ENCODE measurements around the gene PLBD2. TPM values are rescaled to one million over a fixed set of nuclear protein-coding genes. Genes with fewer than 3 reads are reported as not detected.

PLBD2 gene
- total RNA-seq = 13.2 and 20.0 TPM in 2 replicates

DNA sequence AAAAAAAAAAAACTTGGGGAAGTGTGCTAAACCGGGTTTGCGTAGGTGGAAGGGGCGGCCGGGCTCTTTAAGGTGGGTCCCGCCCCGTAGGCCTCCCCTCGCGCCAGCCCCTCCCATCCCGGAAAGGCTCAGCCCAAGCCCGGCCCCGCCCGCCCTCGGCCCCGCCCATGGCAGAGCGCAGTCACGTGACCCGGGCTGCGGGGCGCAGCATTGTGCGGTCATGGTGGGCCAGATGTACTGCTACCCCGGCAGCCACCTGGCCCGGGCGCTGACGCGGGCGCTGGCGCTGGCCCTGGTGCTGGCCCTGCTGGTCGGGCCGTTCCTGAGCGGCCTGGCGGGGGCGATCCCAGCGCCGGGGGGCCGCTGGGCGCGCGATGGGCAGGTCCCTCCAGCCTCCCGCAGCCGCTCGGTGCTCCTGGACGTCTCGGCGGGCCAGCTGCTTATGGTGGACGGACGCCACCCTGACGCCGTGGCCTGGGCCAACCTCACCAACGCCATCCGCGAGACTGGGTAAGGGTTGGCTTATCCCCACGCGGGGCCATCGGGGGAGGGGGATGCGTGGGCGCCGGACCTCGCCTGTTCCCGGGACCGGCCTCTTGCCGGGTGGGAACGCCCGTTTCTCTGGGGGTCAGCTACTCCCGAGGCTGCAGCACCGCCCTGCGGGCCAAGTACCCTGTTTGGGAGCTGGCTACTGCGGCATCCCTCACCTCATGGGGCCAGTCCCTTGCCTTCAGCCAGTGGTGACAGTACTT lies at the start of gene PLBD2:
Gene PLBD2, plus strand, starts transcription at position 207 of the 752 bp plus-strand sequence. Its CDS starts 14 bp downstream, at position 221.

GRCh38 chr12:113334786-113335539 lies 23.4 kb upstream of the PLBD2 start, which contains the start of gene SLC8B1:
Gene SLC8B1, minus strand, starts transcription at chr12:113335109. Its CDS starts 2,231 bp downstream, at chr12:113332878.

DNA sequence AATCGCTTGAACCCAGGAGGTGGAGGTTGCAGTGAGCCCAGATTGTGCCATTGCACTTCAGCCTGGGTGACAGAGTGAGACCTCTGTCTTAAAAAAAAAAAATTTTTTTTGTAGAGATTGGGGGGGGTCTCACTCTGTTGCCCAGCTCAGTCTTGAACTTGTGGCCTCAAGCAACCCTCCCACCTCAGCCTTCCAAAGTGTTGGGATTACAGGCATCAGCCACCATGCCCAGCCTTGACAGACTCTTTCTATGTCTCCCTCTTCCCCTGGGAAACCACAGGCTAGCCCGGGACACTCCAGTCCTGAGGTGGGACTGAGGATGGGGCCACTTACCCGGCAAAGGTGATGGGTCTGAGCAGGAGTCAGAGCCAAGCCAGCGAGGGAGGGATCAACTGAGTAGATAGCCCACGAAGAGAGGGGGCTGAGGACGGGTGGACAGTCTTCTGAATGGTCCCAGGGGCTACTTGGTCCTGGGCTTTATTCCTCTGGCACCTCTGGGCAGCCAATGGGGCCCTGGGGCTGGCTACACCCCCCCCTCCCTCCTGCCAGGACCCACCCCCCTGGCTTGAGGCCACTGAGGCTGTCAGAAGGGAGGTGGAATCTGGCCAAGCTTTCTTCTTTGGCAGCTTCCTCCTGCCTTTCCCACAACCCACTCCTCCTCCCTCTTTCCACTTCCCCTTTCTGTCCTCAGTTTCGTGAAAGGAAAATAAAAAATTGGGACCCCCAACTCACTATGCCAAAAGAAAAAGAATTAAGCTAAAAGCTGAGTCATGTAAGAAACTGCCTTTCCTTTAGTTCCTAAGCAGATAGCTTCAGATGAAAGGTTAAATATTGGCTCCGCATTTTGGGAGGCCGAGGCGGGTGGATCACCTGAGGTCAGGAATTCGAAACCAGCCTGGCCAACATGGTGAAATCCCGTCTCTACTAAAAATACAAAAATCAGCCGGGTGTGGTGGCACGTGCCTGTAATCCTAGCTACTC lies 45.3 kb downstream of the PLBD2 start, which contains the start of gene SDS:
Gene SDS, minus strand, starts transcription at position 453 of the 981 bp plus-strand sequence. CDS start 4,179 bp downstream, outside the sequence.

DNA sequence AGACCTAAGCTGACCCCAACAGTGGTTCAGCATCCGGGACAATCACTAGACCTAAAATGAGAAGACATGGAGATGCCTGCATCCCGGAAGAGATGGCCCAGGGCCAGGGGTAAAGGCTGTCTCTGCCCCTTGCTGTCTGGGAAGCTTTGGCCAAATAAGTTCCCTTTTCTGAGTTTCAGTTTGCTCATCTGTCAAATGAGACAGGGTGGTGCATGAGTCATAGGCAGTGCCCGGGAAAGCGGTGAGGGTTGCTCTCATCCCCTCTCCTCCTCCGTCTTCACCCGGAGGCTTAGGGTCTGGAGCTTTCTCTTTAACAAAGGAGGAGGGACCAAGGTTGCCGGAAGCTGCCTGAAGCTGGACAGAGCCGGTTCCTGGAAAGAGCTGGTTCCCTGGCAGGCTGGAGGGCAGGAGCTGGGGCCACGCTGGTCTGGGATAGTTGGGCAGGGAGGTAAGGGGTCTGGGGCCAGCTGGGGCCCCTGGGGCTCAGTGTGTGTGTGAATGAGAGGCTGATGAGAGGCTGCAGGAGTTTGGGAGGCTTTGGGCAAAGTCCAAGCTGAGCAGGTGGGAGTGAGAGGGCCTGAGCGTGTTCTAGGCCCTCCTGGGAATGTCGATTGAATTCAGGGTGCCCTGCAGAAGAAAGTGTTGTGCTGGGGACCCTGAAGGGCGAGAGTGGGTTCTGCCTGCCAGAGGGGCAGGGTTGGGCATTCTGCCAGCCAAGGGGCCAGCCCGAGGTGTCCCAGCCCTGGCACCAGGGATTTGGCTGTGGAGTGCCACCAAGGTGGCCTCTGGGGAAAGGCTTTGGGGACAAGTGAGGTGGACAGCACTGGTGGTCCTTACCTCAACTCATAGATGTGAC lies 63.9 kb downstream of the PLBD2 start, which contains the start of gene SDSL:
Gene SDSL, plus strand, starts transcription at position 351 of the 856 bp plus-strand sequence. CDS start 5,603 bp downstream, outside the sequence.

Other genes starting within 250 kb of the PLBD2 start
- gene RASAL1, start 222.8 kb upstream of the PLBD2 start, total RNA-seq = not detected in 2 replicates
- gene CFAP73, start 208.9 kb upstream of the PLBD2 start, total RNA-seq = not detected in 2 replicates
- gene DDX54, start 173.1 kb upstream of the PLBD2 start, total RNA-seq = 55.3 and 68.1 TPM in 2 replicates
- gene RITA1, start 172.9 kb upstream of the PLBD2 start, total RNA-seq = 27.1 and 30.3 TPM in 2 replicates
- 12.6 and 13.4 TPM in 2 replicates for gene TPCN1, start 137.1 kb upstream of the PLBD2 start, total RNA-seq
- 13.4 and 14.5 TPM in 2 replicates for gene SLC8B1, start 23.5 kb upstream of the PLBD2 start, total RNA-seq
- gene SDS, start 45.3 kb downstream of the PLBD2 start, total RNA-seq = not detected in 2 replicates
- 5.9 and 12.3 TPM in 2 replicates for gene SDSL, start 63.8 kb downstream of the PLBD2 start, total RNA-seq
- gene LHX5, start 113.3 kb downstream of the PLBD2 start, total RNA-seq = not detected in 2 replicates